Activated T-helper 1 cell treated with anti-CD3 and anti-CD28 coated beads, Interleukin-12 subunit alpha, Interleukin-12 subunit beta, Interleukin-2, Interleukin-4 antibody, amounts not matched to agents 30 ng/mL and 10 ng/mL and 1 ng/mL, durations not matched to agents 14 hours and 24 hours and 36 hours (primary cell): ENCODE measurements around the gene OR2AG2. TPM values are rescaled to one million over a fixed set of nuclear protein-coding genes. Genes with fewer than 3 reads are reported as not detected.
A peak's percentile ranks its signal among the peaks of the same experiment; 100 is the strongest.
"Not testable (repeated sequence)": the region's sequence is repeated elsewhere in the genome, so short reads cannot be mapped to it uniquely, and the experiment has no call there.

Experiments used
- DNase-seq: peaks from one replicate; pipeline ENCODE4 v3.0.0; 2021; ENCODE audit warnings: low spot score
- H3K27ac Mint-ChIP-seq: one replicate; pipeline ENCODE4 v1.8.0; 2021; ENCODE audit warnings: mild to moderate bottlenecking, mixed read lengths
- H3K27me3 Mint-ChIP-seq: one replicate; pipeline ENCODE4 v1.8.0; 2022; ENCODE audit warnings: mild to moderate bottlenecking, moderate library complexity, mixed read lengths; ENCODE audit not compliant: insufficient read depth
- H3K36me3 Mint-ChIP-seq: one replicate; pipeline ENCODE4 v1.8.0; 2021; ENCODE audit warnings: low read depth, mixed read lengths
- H3K4me1 Mint-ChIP-seq: one replicate; pipeline ENCODE4 v1.8.0; 2021; ENCODE audit warnings: low read depth, mixed read lengths
- H3K4me3 Mint-ChIP-seq: one replicate; pipeline ENCODE4 v1.8.0; 2021; ENCODE audit warnings: mild to moderate bottlenecking, moderate library complexity, mixed read lengths
- H3K9me3 Mint-ChIP-seq: one replicate; pipeline ENCODE4 v1.8.0; 2021; ENCODE audit warnings: mixed read lengths
- intact Hi-C: fragments of 100-400 bp; cut with micrococcal nuclease; formaldehyde crosslinking; loops from one replicate; pipeline ENCODE4 v1.15.1; 2024
- total RNA-seq: library from RNA; stranded (reverse); gene quantifications from 2 replicates; pipeline ENCODE4 v1.2.3, GENCODE V29; 2022

OR2AG2 gene, protein sequence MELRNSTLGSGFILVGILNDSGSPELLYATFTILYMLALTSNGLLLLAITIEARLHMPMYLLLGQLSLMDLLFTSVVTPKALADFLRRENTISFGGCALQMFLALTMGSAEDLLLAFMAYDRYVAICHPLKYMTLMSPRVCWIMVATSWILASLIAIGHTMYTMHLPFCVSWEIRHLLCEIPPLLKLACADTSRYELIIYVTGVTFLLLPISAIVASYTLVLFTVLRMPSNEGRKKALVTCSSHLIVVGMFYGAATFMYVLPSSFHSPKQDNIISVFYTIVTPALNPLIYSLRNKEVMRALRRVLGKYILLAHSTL
- 0.23 and 0.47 TPM in 2 replicates for total RNA-seq

DNA sequence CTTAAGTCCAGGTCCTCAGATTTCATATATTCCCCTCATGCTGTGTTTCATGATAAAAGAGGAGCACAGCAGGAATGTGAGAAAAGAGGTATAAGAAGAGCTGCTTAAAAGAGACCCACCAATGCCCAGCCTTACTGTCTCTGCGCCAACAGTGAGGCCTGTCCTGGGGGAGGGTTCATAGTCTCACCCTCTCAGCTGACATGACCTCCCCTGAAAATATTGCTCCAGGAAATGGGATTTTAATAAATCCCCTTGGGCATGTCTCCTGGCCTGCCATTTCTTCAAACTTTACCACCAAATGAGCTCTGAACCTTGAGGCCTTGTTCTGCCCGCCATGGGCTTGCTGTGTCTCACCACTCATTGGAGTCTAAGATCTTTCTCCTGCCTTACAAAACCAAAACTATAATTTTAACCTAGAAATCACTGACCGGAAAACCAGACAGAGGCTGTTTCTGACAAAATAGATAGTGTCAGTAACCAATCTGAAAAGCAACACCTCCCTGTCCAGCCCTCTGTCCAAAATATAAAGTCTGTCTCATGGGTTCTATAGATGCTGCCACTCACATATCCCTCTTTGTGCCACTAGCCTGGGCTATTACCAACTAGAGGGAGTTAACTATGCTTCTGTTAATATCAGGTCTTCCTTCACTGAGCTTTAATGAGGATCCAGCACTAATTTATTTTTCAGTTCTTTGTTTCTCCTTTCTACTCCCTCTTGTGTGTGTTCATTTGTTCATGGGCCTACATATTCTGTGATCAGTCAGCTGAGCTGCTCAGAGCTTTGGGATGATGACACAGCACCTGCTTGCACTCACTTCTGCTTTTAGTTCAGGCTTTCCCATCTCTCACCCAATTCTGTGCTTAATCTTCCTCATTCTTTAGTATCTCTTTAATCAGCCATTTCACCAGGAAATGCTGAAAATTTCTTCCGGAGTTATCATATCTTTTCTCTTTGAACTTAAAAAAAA is at the start of gene OR2AG2:
Gene OR2AG2, minus strand, starts transcription at position 51 of the 968 bp plus-strand sequence. CDS start 3,019 bp downstream, outside the sequence.
- no peaks in the 10 kb centered on the region for H3K9me3 Mint-ChIP-seq

DNA sequence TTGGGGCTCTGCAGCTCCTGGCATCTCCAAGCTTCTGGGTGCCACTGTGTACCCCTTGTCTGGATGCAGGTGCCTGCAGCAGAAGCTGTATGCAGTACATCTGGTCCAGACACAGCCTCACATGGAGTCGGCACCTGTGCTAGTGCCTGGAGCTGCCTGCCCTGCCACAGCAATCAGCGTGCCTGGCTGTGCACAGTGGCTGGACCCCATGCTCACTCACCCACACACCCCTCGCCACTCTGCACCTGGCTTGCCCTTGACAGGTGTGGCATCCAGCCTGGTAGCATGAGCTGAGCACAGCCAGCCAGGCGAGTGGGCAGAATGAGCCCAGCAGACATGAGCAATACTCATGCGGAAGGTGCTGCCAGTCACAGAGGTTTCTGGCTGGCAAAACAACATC is 47.2 kb upstream of the OR2AG2 start:
- H3K27ac Mint-ChIP-seq: no peak overlapping the region
- intact Hi-C loops: loop anchor here (10.0 kb wide), 1 partner anchor 456 kb away; no protein-coding TSS in a partner anchor

More for the DNA sequence above, at the start of gene OR2AG2:
- Mint-ChIP-seq H3K4me1 (no peaks in the 10 kb centered on the region), H3K27ac (no peak within 1 kb of the TSS), H3K27me3 (peaks cover 13% of the 10 kb centered on the region), H3K36me3 (no peaks in the 10 kb centered on the region), H3K4me3 (no peak within 1 kb of the TSS)
- DNase-seq: no peak
- intact Hi-C loops: no loop called here

DNA sequence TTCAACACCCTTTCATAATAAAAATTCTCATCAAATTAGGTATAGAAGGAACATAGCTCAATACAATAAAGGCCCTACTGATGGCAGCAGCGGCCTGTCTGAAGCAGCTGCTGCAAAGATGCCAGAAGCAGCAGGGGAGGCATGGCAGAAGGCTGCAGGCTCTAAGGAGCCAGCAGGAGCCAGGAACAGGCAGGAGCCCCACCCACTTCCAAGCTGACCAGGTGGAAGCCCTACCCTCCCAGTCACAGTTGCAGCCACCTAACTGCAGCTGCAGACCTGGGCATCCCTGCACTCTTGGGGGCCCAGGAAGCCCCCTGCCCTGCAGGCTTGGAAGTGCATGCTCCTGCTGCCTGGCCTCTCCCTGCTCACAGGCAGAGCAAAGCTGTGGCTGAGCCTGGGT is 45.9 kb upstream of the OR2AG2 start:
- Mint-ChIP-seq H3K36me3 (no peaks in the 10 kb centered on the region), H3K4me1 (no peaks in the 10 kb centered on the region), H3K27me3 (peaks cover 7% of the 10 kb centered on the region), H3K27ac (no peak overlapping the region), H3K4me3 (no peak overlapping the region), H3K9me3 (no peaks in the 10 kb centered on the region)
- intact Hi-C loops: loop anchor here (10.0 kb wide), 1 partner anchor 457 kb away; no protein-coding TSS in a partner anchor
- no peak for DNase-seq

More for the DNA sequence above, 47.2 kb upstream of the OR2AG2 start:
- Mint-ChIP-seq H3K4me1 (no peaks in the 10 kb centered on the region), H3K36me3 (no peaks in the 10 kb centered on the region), H3K27me3 (peaks cover 8% of the 10 kb centered on the region), H3K9me3 (no peaks in the 10 kb centered on the region), H3K4me3 (no peak overlapping the region)
- DNase-seq: no peak

DNA sequence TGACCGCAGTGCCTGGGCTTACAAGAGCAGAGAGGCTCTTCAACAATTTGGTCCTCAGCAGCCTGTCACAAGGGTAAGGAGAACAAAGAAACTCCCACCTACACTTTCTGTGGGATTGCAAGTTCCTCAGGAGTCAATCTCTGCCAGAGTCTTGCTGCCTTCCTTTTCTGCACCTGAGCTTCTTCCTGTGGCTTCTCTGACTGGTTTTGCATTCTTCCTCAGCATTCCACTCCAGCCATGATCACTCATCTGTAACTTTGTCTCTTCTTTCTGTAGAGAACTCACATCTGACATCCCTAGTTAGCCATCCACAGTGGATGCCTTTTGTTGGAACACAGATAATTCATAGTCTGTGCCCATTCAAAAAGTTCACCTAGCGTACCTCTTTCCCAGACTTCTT is 41.9 kb upstream of the OR2AG2 start:
- Mint-ChIP-seq H3K9me3 (no peaks in the 10 kb centered on the region), H3K36me3 (no peaks in the 10 kb centered on the region), H3K4me1 (no peaks in the 10 kb centered on the region), H3K4me3 (no peak overlapping the region), H3K27me3 (peaks cover 13% of the 10 kb centered on the region), H3K27ac (no peak overlapping the region)
- intact Hi-C loops: loop anchor here (5.0 to 10.0 kb wide), 3 partner anchors 461 to 879 kb away; no protein-coding TSS in a partner anchor
- no peak for DNase-seq

- intact Hi-C loops: loop anchor here (5.0 to 10.0 kb wide), 3 partner anchors 462 to 880 kb away; no protein-coding TSS in a partner anchor
- H3K4me3 Mint-ChIP-seq: no peak overlapping the region
- no peak overlapping the region for H3K27ac Mint-ChIP-seq
- no peaks in the 10 kb centered on the region for H3K36me3 Mint-ChIP-seq
- DNase-seq: peak; percentile 15
- no peaks in the 10 kb centered on the region for H3K9me3 Mint-ChIP-seq
- H3K4me1 Mint-ChIP-seq: no peaks in the 10 kb centered on the region
- H3K27me3 Mint-ChIP-seq: peaks cover 19% of the 10 kb centered on the region
These were observed 40.7 kb upstream of the OR2AG2 start for GRCh38 chr11:6812390-6813005.

DNA sequence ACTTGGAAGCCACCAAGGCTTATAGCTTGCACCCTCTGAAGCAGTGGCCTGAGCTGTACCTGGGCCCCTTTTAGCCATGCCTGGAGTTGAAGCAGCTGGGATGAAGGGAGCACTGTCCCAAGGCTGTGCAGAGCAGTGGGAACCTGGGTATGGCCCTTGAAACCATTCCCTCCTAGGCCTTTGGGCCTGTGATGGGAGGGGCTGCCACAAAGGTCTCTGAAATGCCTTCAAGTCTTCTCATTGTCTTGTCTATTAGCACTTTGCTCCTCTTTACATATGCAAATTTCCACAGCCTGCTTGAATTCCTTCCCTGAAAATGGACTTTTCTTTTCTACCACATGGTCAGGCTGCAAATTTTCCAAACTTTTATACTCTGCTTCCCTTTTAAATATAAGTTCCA is 29.3 kb upstream of the OR2AG2 start:
- intact Hi-C loops, H3K27ac Mint-ChIP-seq, H3K4me3 Mint-ChIP-seq, H3K9me3 Mint-ChIP-seq, H3K4me1 Mint-ChIP-seq, H3K27me3 Mint-ChIP-seq, DNase-seq, H3K36me3 Mint-ChIP-seq: not testable (repeated sequence)

- H3K4me1 Mint-ChIP-seq: no peaks in the 10 kb centered on the region
- intact Hi-C loops: no loop called here
- no peak within 1 kb of the TSS for H3K4me3 Mint-ChIP-seq
- H3K9me3 Mint-ChIP-seq: no peaks in the 10 kb centered on the region
- H3K27ac Mint-ChIP-seq: no peak within 1 kb of the TSS
- no peaks in the 10 kb centered on the region for H3K36me3 Mint-ChIP-seq
- no peak for DNase-seq
- H3K27me3 Mint-ChIP-seq: no peaks in the 10 kb centered on the region
These were observed 27.6 kb upstream of the OR2AG2 start, which contains the start of gene OR6A2 for GRCh38 chr11:6799402-6799801. TSS of gene OR6A2 (minus strand) at chr11:6799689. CDS start at chr11:6795708, 3,981 bp downstream.

- H3K27me3 Mint-ChIP-seq: no peaks in the 10 kb centered on the region
- no peak overlapping the region for H3K27ac Mint-ChIP-seq
- no peaks in the 10 kb centered on the region for H3K36me3 Mint-ChIP-seq
- no peak for DNase-seq
- no peak overlapping the region for H3K4me3 Mint-ChIP-seq
- H3K9me3 Mint-ChIP-seq: no peaks in the 10 kb centered on the region
- no peaks in the 10 kb centered on the region for H3K4me1 Mint-ChIP-seq
- intact Hi-C loops: no loop called here
These were observed 22.9 kb upstream of the OR2AG2 start for GRCh38 chr11:6794639-6795038.

- no peak for DNase-seq
- peaks cover 2% of the 10 kb centered on the region for H3K27me3 Mint-ChIP-seq
- no peaks in the 10 kb centered on the region for H3K9me3 Mint-ChIP-seq
- H3K27ac Mint-ChIP-seq: no peak overlapping the region
- intact Hi-C loops: no loop called here
- no peak overlapping the region for H3K4me3 Mint-ChIP-seq
- no peaks in the 10 kb centered on the region for H3K4me1 Mint-ChIP-seq
- no peaks in the 10 kb centered on the region for H3K36me3 Mint-ChIP-seq
These were observed 18.8 kb upstream of the OR2AG2 start for GRCh38 chr11:6790546-6790945.

GRCh38 chr11:6782720-6783119 is 10.9 kb upstream of the OR2AG2 start, which contains the start of gene OR2AG1:
TSS of gene OR2AG1 (plus strand) at chr11:6783020. CDS start at chr11:6785038, 2,018 bp downstream.
- peaks cover 7% of the 10 kb centered on the region for H3K27me3 Mint-ChIP-seq
- no peaks in the 10 kb centered on the region for H3K36me3 Mint-ChIP-seq
- H3K9me3 Mint-ChIP-seq: no peaks in the 10 kb centered on the region
- H3K4me1 Mint-ChIP-seq: no peaks in the 10 kb centered on the region
- H3K4me3 Mint-ChIP-seq: no peak within 1 kb of the TSS
- H3K27ac Mint-ChIP-seq: no peak within 1 kb of the TSS
- intact Hi-C loops: no loop called here
- no peak for DNase-seq

GRCh38 chr11:6780829-6781228 is 9.1 kb upstream of the OR2AG2 start:
- no peak for DNase-seq
- no peak overlapping the region for H3K4me3 Mint-ChIP-seq
- H3K36me3 Mint-ChIP-seq: no peaks in the 10 kb centered on the region
- H3K9me3 Mint-ChIP-seq: no peaks in the 10 kb centered on the region
- no peaks in the 10 kb centered on the region for H3K4me1 Mint-ChIP-seq
- no peak overlapping the region for H3K27ac Mint-ChIP-seq
- peaks cover 7% of the 10 kb centered on the region for H3K27me3 Mint-ChIP-seq
- intact Hi-C loops: no loop called here

DNA sequence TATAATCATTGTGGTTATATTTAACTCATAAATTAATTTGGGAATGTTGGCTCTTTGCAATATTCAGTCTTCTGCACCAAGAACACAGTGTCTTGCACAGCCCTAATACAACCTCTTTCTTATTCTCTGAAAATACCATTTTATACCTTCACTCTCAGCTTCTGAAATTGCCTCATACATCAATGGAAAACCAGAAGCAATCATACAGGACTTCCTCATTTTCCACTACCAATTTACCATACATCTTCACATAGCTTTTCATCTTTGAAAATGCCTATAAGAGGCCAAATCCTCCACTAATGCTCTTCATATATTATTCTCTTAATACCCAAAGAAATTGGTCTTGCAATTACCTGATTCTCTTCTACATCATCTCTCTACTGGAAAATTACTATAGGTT is 6.7 kb upstream of the OR2AG2 start:
- no peaks in the 10 kb centered on the region for H3K9me3 Mint-ChIP-seq
- peaks cover 13% of the 10 kb centered on the region for H3K27me3 Mint-ChIP-seq
- DNase-seq: no peak
- no peaks in the 10 kb centered on the region for H3K4me1 Mint-ChIP-seq
- no peaks in the 10 kb centered on the region for H3K36me3 Mint-ChIP-seq
- H3K27ac Mint-ChIP-seq: no peak overlapping the region
- intact Hi-C loops: no loop called here
- H3K4me3 Mint-ChIP-seq: no peak overlapping the region
